Measurements from ENCODE around the gene PLEKHB2.

Gene PLEKHB2

DNA sequence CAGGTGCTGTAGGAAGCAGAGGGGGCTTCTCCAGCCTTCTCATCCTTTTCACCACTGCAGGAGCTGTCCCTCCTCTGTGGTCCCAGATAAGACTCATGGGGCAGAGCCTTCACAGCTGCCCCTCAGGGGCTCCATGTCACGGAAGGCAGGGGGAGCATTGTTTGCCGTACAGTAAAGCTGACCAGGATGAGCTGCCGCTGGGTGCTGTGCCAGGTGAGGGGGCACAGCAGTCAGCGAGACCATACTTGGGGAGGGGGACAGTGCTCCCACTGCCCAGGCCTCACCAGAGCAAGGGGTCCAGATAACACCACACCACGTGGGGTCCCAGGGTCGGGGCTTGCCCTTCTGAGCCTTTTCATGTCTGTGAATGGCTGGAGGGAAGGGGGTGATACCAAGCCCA is 46.3 kb downstream of the PLEKHB2 start:
- TF ChIP-seq, protein P1, sequence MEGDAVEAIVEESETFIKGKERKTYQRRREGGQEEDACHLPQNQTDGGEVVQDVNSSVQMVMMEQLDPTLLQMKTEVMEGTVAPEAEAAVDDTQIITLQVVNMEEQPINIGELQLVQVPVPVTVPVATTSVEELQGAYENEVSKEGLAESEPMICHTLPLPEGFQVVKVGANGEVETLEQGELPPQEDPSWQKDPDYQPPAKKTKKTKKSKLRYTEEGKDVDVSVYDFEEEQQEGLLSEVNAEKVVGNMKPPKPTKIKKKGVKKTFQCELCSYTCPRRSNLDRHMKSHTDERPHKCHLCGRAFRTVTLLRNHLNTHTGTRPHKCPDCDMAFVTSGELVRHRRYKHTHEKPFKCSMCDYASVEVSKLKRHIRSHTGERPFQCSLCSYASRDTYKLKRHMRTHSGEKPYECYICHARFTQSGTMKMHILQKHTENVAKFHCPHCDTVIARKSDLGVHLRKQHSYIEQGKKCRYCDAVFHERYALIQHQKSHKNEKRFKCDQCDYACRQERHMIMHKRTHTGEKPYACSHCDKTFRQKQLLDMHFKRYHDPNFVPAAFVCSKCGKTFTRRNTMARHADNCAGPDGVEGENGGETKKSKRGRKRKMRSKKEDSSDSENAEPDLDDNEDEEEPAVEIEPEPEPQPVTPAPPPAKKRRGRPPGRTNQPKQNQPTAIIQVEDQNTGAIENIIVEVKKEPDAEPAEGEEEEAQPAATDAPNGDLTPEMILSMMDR (IDR thresholded peaks at IDR 0.05; ENCODE audit: low read depth, low read length, missing control alignments), result no peak
- in situ Hi-C loops (cut with HindIII; ENCODE audit: low sequenced_read_pairs), result no loop called here
- no peak for DNase-seq (ENCODE audit: low read depth)
- H3K4me3 ChIP-seq (ENCODE audit: low read depth, low read length), result no peak overlapping the region

DNA sequence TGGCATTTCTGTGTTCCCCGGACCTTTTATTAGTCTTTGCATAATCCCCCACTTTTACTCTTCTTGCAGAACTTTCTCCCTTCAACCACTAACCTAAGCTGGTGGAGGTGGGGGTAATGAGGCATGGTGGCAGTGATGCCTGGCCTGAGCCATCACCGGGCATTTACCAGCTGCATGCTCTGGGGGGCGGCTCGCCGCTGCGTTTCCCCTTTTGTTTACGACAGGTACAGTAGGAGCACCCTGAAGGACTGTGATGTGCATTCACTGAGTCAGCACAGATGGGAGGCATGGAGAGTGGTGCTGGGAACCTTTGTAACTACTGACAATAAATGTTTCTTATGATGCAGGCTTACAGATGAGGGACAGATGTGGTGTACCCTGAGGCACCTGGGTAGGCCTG is 46.9 kb downstream of the PLEKHB2 start:
- no peak for DNase-seq (ENCODE audit: low read depth)
- H3K4me3 ChIP-seq (ENCODE audit: low read depth, low read length), result no peak overlapping the region
- TF ChIP-seq, protein P1 (IDR thresholded peaks at IDR 0.05; ENCODE audit: low read depth, low read length, missing control alignments), result no peak
- in situ Hi-C loops (cut with HindIII; ENCODE audit: low sequenced_read_pairs), result no loop called here

DNA sequence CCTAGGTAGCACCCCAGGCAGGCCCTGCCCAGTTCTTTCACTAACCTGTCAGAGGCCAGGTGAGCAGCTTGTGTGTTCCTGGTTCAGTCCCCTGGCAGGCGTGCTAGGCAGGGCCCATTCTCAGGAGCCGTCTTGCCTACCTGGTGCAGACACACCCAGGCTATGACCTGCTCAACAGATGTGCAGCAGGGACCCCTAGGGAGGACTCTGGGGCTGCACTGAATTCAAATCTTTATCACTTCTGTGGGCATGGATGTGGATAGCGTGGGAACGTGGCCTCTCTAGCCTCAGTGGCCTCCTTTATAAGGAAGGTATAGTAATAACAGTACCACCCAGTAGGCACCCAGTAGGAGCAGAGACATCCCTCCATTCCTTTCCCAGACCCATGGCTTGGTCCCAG is 48.4 kb downstream of the PLEKHB2 start:
- in situ Hi-C loops (cut with HindIII; ENCODE audit: low sequenced_read_pairs), result no loop called here
- no peak for DNase-seq (ENCODE audit: low read depth)
- TF ChIP-seq, protein P1 (IDR thresholded peaks at IDR 0.05; ENCODE audit: low read depth, low read length, missing control alignments), result no peak
- no peak overlapping the region for H3K4me3 ChIP-seq (ENCODE audit: low read depth, low read length)

DNA sequence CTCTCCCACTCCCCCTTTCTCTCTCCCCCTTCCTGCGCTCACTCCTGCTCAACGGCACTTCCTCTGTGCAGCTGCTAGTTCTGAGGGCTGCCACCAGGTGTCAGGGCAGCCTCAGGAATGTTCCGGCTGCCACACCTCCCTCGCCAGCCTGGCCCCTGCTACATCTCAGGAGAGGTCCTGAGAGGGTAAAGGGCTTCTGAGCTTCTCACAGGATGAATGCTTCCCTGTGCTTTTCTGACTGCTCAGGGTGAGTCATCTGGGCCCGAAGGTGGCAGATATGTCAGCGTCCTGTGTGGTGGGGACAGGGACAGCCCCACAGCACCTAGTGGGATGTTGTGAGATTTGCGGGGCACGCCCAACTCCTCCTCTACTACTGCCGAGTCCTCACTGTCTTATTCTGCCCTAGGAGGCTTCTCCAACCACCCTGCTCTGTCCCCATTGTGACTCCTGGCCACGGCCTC is 49.0 kb downstream of the PLEKHB2 start:
- DNase-seq (ENCODE audit: low read depth), result peak; percentile 13
- no peak overlapping the region for H3K4me3 ChIP-seq (ENCODE audit: low read depth, low read length)
- TF ChIP-seq, protein P1 (IDR thresholded peaks at IDR 0.05; ENCODE audit: low read depth, low read length, missing control alignments), result peak; percentile 91
- in situ Hi-C loops (cut with HindIII; ENCODE audit: low sequenced_read_pairs), result no loop called here

DNA sequence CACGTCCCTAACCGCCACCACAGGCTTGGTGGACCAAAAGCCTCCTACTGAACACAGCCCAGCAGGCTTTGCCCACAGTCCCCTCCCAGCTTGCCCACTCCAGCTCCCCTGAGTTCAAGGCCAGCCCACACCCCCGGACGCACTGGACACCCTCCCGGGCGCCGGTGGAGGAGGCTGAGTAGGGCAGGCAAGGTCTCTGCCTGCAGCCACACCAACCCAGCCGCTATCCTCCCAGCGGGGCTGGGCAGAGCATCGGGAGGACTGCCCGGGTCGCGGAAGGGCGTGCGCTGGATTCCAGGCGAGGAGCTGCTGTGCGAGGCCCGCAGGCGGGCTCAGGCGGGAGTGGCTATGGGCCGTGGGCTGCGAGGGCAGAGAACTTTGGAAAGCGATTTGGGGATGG is 49.5 kb downstream of the PLEKHB2 start:
- H3K4me3 ChIP-seq (ENCODE audit: low read depth, low read length), result no peak overlapping the region
- in situ Hi-C loops (cut with HindIII; ENCODE audit: low sequenced_read_pairs), result no loop called here
- DNase-seq (ENCODE audit: low read depth), result no peak
- TF ChIP-seq, protein P1 (IDR thresholded peaks at IDR 0.05; ENCODE audit: low read depth, low read length, missing control alignments), result no peak

DNA sequence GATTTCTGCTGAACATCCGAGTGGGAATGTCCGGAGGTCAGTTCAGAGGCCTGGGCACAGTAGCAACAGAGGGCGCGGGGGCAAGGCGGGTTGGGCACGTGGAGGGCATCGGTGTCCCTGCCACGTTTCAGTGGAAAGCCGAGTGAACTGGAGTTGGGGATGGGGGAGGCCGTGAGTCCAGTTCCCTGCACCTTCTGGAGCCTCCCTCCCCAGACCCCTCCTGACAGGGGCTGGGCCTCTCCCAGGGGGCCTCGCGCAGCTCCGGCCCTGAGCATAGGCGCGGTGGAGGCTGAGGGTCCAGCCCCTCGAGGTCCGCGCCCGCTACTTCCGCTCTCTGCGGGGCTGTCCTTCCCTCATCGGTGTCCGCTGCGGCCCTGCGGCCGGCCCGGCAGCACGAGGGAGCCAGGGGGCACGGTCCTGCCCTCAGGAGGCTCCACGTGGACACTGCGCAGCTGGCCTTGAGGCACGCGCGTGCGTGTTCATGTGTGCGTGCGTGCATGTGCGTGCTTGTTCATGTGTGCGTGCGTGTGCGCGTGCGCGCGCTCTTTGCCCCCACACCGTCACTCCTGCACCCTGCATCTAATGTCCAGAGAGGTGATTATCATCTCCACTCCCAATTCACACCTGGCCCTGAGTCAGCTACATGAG is 50.2 kb downstream of the PLEKHB2 start:
- TF ChIP-seq, protein P1 (IDR thresholded peaks at IDR 0.05; ENCODE audit: low read depth, low read length, missing control alignments), result no peak
- in situ Hi-C loops (cut with HindIII; ENCODE audit: low sequenced_read_pairs), result no loop called here
- no peak overlapping the region for H3K4me3 ChIP-seq (ENCODE audit: low read depth, low read length)
- no peak for DNase-seq (ENCODE audit: low read depth)

All from astrocyte of the cerebellum (primary cell).